Vagina (tissue), 2 donors: ENCODE measurements around the gene ZNF490.

Experiments used
- CTCF ChIP-seq, 3 experiments: fragments of 450-650 bp in 2 of 3; fragments of 200-600 bp in 1 of 3; sonication (generic) in 1 of 3; IDR thresholded peaks; one replicate each; pipeline ENCODE4 v1.5.1; 2017 to 2019; ENCODE audit warnings: antibody characterized with exemption in 3 of 3, mild to moderate bottlenecking in 2 of 3, moderate library complexity in 2 of 3
- POLR2A ChIP-seq, 2 donors: fragments of 450-650 bp; IDR thresholded peaks; one replicate each; pipeline ENCODE4 v1.6.1; 2017; ENCODE audit warnings: antibody characterized with exemption in 2 of 2, mild to moderate bottlenecking in 2 of 2, moderate library complexity in 2 of 2
- POLR2AphosphoS5 ChIP-seq, 2 donors: sonication (generic); formaldehyde crosslinking; IDR thresholded peaks; one replicate each; pipeline ENCODE4 v1.9.0; 2017; ENCODE audit warnings: antibody characterized with exemption in 2 of 2, mild to moderate bottlenecking in 2 of 2, low read depth in 1 of 2; ENCODE audit not compliant: insufficient read depth in 1 of 2

GRCh38 chr19:12567951-12568350, 42.7 kb downstream of the ZNF490 start:
- TF ChIP-seq CTCF (IDR thresholded peaks at IDR 0.05) = no peak
- TF ChIP-seq POLR2A (IDR thresholded peaks at IDR 0.05) = no peak
- TF ChIP-seq POLR2AphosphoS5 (IDR thresholded peaks at IDR 0.05; ENCODE audit: insufficient read depth in 1 of 2, low read depth in 1 of 2) = no peak
